Erythroblast (primary cell): Measurements from ENCODE around the gene NCKAP5.

Experiments
- GATA1 ChIP-seq: IDR thresholded peaks from 2 replicates; pipeline ENCODE4 v1.6.1; 2011; ENCODE audit warnings: low read depth, mild to moderate bottlenecking, control low read depth, low read length, moderate library complexity
- POLR2A ChIP-seq: IDR thresholded peaks from 2 replicates; pipeline ENCODE4 v1.6.1; 2011; ENCODE audit warnings: mild to moderate bottlenecking, low read length

DNA sequence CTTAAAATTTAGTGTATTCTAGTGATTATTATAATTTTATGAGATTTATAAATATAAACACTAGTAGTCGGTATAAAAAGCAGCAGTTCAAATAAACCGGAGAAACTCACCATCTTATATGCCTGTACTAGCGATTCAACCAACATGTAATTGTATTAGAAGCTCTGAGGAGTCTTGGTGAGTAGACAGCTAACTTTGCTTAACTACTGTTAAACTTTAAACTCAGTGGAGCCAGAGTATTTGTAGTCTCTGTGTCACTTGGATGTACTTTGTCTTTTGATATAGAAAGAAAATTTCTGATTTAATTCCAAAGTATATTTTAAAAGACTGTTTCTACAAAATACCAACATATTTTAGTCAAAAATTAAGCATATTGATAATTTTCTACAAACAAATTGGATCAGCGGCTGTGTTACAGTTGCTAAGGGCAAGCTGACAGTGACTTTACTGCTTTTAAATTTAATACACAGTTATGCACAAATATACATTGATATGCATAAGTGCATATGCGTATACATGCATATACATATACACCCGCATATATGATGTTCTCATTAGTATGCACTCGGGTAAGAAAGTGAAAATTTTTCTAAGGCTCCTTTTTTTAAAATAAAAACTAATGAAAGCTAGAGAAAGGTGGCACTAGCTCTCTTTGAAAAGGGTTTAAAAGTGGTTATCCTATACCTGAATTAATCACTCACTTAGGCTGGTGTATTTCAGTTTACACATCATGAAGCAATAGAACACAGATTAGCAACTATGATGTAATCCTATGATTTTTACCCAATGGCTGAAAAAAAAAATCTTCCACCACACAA, 374.5 kb downstream of the NCKAP5 start:
- TF ChIP-seq POLR2A = no peak
- TF ChIP-seq GATA1 = no peak
